HG02642 (cell line): ENCODE data around the gene ECHS1.
A peak's percentile ranks its signal among the peaks of the same experiment; 100 is the strongest.

Source experiments
- ATAC-seq: cut with Tn5 transposase; IDR thresholded peaks from one replicate; pipeline ENCODE4 v1.9.1; 2021; ENCODE audit warnings: mild to moderate bottlenecking; ENCODE audit not compliant: unreplicated experiment, poor library complexity

ECHS1 gene

DNA sequence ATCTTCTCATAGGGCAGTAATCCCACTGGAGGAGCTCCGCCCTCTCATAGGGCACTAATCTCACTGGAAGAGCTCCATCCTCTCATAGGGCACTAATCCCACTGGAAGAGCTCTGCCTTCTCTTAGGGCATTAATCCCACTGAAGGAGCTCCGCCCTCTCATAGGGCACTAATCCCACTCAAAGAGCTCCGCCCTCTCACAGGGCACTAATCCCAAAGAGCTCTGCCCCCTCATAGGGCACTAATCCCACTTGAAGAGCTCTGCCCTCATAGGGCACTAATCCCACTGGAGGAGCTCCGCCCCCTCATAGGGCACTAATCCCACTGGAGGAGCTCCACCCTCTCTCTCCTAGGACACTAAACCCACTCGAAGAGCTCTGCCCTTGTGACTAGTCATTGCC lies 11.9 kb downstream of the ECHS1 start:
- no peak for ATAC-seq

DNA sequence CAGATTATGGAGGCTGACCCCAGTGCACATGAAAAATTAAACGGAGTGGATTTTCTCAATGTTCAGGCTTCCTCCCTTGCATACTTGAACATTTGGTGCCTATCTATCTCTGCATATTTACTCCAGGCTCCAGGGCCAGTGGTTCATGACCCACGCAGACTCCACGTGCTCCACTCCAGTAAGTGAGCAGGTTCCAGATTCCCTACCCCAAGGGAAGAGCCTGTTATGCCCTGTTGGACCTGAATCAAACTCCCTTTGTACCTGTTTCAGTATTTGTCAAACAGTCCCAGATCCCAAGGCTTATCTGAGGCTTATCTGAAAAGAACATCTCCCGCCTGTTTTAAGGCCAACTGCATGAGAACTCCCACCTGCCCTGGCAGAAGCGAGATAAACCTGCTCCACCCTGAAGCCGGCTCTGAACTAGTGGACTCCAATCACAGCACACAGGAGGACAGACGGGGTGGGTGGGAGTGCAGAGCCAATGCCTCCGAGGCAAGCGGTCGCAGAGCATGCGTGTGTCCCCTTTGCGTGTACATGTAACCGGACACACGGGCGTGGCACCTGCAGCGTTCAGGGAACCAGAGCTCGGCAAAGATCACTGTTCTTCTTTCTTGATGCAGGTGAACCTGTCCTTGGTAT lies 13.1 kb downstream of the ECHS1 start:
- no peak for ATAC-seq

DNA sequence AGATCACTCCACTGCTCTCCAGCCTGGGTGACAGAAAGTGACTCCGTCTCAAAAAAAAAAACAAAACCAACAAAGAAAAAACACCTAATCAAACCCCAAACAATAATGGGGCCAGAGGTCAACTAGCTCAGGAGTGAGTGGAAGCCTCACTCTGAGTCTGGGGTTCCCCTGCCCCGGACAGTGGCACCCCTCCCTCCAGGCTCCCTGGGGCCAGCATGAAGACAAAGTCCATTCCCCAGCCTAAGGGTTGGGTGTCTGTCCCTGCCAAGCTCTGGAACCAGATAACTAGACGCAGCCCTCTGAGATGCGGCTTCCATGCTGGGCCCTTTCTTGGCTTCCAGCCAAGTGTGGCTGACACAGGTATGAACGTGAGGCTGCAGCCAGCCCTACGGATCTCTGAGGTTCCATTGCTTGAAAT lies 13.6 kb downstream of the ECHS1 start:
- no peak for ATAC-seq

DNA sequence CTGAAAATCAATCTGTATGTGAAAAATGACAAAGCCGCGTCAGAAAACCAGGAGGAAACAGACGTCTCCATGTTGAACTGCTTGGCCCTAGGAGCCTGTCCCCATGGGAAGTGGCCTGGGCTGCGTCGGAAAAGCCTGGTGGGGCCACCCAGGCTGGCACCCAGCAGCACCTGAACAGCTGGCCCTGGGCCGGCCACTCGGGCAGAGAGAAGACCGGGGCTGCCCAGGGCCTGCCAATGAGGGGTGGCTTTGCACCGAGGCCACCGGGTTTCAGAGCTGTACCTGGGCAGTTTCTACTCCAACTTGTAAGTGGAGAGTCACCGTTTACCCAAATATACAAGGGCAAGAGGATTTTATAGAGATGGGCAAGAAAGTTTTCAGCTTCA lies 14.2 kb downstream of the ECHS1 start:
- ATAC-seq = no peak

DNA sequence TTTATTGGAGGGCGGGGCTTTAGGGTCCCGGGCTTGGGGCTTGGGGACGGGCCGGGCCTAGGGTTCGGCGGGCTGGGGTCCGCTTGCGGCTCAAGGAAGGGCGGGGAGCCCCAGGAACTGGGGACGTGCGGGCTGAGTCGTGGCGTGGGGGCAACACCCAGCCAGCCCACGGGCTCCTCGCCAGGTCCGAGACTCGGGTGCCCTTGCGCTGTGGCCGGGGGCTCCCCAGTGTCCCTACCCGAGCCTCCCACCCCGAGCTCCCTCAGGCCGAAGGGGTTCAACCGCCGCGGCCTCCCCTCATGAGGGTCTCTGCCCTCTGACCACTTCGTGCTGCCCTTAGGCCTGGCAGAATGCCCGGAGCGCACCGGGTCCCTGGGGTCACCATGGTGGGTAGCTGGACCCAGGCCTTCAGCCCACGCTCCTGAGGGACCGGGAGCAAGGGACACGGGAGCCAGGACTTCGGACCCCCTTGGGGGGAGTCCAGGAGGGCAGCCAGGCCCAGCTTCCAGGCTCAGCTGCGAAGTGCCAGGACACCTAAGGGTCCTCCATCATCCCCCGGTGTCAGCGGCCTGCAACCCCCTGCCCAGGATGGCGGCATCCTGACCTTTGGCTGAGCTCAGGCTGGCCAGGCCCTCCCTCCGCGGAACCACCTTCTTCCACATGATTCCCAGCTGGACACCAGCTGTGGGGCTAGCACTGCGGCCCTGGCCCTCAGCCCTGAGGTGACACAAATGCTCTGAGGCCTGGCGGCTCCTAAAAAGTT lies 14.8 kb downstream of the ECHS1 start:
- no peak for ATAC-seq

DNA sequence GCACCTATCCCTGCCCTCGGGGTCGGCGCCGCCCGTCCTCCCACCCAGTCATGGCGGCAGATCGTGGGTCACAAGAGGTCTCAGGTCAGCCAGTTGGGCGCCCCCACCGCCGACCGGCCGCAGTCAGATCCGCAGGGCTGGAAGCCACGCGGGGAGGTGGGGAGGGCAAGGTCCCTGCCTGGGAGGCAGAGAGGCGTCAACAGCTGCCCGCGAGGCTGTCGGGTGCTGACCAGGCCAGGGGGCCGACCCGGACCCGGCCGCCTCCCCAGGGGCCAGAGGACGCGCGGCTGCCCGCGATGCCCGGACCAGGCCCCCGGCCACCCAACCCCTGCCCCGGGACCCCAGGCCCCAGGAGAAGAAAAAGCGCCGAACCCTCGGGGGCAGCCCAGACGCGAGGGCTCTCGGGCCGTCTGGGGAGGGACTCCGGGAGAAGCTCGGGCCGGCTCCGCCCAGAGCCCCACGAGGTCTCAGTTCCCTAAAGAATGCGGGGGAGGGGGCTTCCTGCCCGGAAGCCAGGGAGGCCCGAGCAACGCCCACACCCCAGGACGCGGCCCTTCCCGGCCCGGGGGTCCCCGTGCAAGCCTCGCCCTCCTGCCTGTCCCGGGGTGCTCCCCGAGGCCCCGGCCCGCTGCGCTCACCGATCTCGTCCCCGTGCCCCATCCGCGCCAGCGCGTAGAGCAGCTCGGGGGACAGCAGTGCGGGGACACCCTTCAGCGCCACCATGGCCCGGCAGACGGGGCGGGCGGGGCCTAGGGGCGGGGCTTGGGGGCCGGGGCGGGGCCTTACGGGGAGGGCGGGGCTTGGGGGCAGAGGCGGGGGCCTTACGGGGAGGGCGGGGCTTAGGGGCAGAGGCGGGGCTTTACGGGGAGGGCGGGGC lies 15.6 kb downstream of the ECHS1 start, which contains the start of gene FUOM:
Gene FUOM (minus strand): TSS at position 735 of the 877 bp plus-strand sequence. CDS start 12 bp downstream, at position 723.
- ATAC-seq = peak; percentile 73

- ATAC-seq = no peak
Observed at GRCh38 chr10:133356549-133357284, 16.4 kb downstream of the ECHS1 start.

GRCh38 chr10:133355991-133356390 lies 17.2 kb downstream of the ECHS1 start:
- ATAC-seq = no peak

- no peak for ATAC-seq
Observed at GRCh38 chr10:133355266-133355665, 17.9 kb downstream of the ECHS1 start.

GRCh38 chr10:133354672-133355240 lies 18.4 kb downstream of the ECHS1 start:
- no peak for ATAC-seq

DNA sequence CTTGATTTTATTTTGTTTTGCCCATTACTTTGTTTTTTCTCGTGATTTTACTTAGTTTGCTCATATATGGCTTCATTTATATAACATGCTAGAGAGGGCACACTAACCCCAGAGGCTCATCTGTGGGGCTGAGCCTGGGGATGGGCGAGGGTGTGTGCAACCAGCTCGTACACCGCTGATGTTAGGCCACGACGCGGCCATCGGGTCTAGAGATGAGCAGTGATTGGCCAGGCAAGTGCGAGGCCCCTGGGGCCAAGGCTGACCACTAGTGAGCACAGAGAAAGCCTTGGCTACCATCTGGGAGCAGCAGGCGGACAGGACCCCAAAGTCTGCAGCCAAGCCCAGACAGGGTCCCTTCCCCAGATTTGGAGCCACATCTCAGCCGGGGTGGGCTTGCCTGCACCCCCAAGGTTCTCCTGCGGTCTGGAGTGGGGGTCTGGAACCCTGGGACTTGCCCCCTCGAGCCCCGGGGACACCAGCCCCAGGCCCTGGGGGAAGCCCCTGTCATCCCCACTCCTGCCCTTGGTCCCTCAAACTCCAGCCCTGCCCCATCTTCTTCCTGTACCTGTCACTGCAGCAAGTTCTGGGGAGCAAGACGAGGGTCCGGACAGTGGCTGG lies 19.1 kb downstream of the ECHS1 start:
- ATAC-seq = no peak

DNA sequence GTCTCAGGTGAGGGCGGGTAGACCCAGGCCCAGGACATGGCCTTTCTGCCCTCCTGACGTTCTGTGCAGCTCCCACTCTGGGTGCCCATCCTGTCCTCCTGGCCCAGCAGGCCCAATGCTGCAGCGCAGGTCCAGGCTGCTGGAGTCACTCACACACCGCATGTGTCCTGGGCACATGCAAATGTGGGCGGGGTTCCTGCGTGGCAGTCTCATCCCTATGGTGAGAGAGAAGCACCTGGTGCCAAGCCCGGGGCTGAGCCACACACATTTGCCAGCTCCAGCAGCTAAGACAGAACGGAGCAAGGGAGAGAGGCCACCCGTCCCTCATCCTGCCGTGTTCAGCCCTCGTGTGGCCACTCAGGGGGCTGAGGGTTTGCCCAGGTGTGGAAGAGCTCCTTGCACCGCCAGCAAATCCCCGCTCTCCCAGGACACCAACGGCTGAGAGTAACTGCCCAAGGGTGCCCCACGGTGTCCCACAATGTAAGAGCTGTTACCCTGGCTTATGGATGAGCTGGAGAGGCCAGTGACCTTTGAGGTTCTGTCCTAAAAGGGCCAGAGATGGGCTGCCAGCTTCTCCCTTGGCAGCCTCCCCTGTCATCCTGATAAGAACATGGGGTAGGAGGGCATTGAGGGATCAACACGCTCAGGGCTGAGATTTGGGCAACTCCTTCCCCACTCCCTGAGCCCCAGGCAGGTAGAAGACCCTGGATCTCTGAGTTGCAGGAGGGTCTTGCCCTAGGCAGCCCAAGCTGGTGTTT lies 19.8 kb downstream of the ECHS1 start:
- ATAC-seq = no peak

DNA sequence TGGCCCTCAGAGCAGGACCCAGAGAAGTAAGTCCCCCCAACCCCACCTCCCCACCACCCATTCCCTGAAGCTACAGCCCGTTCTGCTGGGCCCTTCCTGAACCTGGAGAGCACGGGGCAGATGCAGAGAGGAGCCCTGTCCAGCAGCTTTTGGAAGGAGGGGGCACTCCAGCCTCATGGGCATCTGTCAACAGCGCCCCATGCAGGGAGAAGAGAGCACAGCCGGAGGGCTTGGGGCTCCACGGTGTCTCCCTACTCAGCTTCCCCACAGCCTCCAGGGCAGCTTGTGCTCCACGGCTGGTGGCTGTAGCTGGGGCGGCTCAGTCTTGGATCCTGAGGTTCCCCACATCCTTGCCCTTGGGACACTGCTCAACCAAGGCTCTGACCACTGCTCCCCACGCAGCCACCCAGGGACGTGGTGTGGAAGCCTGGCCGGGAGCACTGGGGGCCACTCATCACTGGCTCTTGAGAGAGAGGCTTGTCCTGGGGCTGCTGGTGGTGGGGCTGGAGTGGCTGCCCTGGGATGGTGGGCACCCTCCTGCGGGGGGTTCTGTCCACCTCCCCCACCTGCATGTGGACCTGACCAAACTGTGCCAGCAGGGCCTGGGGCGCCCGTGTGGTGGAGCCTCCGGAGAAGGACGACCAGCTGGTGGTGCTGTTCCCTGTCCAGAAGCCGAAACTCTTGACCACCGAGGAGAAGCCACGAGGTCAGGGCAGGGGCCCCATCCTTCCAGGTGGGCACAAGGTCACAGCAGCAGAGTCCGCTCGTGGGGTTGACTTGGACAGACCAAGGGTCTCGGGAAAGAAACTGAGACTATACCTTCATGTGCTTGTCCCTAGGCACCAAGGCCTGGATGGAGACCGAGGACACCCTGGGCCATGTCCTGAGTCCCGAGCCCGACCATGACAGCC lies 21.5 kb downstream of the ECHS1 start:
- no peak for ATAC-seq

GRCh38 chr10:133350950-133351329 lies 22.2 kb downstream of the ECHS1 start:
- no peak for ATAC-seq

DNA sequence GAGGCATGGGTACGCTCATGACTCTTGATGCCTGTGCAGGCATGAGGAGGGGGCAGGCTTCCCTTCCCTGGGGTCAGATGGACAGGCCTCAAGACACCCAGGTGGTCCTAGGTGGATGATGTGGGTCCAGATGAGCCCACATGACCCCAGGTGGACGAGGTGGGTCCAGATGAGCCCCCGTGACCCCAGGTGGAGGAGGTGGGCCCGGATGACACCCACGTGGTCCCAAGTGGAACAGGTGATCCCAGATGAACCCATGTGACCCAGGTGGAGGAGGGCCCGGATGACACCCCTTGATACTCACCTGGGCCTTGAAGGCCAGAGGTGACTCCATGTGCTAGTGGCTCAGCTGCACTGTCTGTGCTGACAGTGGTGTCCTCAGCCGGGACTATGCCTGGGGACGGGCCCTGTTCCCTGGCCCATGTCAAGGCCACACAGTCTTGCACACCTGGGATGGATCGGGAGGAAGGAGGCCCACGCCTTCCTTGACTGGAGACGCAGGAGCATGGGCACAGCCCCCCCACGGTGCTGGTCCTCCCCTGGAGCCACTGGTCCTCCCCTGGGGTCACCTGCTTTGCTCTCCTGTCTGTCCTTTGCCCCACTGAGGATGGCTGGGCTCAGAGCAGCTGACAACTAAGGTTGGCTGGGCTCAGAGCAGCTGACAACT lies 22.7 kb downstream of the ECHS1 start:
- no peak for ATAC-seq

- no peak for ATAC-seq
Observed at GRCh38 chr10:133349577-133350011, 23.6 kb downstream of the ECHS1 start.

DNA sequence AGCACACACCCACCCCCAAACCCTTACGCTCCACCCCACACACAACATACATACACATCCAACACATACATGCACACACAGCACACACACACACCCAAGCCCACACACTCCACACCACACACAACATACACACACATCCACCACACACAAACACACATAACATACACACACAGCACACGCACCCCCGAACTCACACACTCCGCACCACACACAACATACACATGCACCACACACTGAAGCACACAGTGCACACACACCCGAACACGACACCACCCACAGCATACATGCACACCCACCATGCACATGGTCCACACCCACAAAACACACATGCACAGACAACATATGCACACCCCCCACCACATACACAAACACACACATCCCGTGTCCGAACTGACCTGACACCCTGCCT lies 24.0 kb downstream of the ECHS1 start:
- ATAC-seq = no peak
